Keratinocyte (primary cell): Measurements from ENCODE around the gene GPC5.

Source experiments
- CTCF ChIP-seq, 3 experiments: IDR thresholded peaks in 1 of 3; conservative IDR thresholded peaks in 1 of 3; optimal IDR thresholded peaks in 1 of 3; 2 replicates in 2 of 3; 3 replicates in 1 of 3; pipeline versions ENCODE3 to v1.5.1; 2011; ENCODE audit warnings: low read length in 3 of 3, mild to moderate bottlenecking in 3 of 3, moderate library complexity in 2 of 3, control low read depth in 1 of 3, inconsistent platforms in 1 of 3; ENCODE audit not compliant: insufficient read depth in 2 of 3; ENCODE audit errors: extremely low read depth in 1 of 3
- EZH2 ChIP-seq: IDR thresholded peaks from one replicate; pipeline ENCODE4 v1.6.1; 2012; ENCODE audit warnings: inconsistent platforms, mild to moderate bottlenecking, low read length, moderate library complexity

- no peak for TF ChIP-seq CTCF (optimal IDR thresholded peaks at IDR 0.05 in 1 of 3, IDR thresholded peaks at IDR 0.05 in 1 of 3, conservative IDR thresholded peaks at IDR 0.05 in 1 of 3; ENCODE audit: extremely low read depth in 1 of 3, insufficient read depth in 2 of 3, low read length in 3 of 3)
- TF ChIP-seq EZH2: no peak
These were observed 492.7 kb downstream of the GPC5 start for GRCh38 chr13:91891141-91891540.
